22Rv1 (cell line): ENCODE data around the gene CNFN.

Source experiments
- ZFX ChIP-seq: fragments of 450-650 bp; IDR thresholded peaks from 2 replicates; pipeline ENCODE4 v1.6.1; 2017; ENCODE audit warnings: antibody characterized with exemption, borderline replicate concordance
- TF ChIP-seq, protein P1 (sequence below): fragments of 450-650 bp; IDR thresholded peaks from 2 replicates; pipeline ENCODE4 v1.5.1; 2017; ENCODE audit warnings: mild to moderate bottlenecking

DNA sequence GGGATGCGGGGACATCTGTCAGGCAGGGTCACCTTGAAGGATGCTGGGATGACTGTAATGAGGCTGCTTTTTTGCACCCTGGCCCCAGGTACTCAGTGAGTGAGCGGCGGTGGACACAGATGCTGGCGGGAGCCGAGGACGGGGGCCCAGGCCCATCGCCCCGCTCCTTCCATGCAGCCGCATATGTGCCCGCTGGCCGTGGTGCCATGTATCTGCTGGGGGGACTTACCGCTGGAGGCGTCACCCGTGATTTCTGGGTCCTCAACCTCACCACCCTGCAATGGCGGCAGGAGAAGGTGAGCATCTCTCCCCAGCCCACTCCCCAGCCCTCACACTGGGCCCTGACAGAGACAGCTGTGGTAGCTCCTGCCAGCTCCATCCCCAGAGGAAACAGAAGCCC is 33.4 kb downstream of the CNFN start:
- TF ChIP-seq, protein P1, sequence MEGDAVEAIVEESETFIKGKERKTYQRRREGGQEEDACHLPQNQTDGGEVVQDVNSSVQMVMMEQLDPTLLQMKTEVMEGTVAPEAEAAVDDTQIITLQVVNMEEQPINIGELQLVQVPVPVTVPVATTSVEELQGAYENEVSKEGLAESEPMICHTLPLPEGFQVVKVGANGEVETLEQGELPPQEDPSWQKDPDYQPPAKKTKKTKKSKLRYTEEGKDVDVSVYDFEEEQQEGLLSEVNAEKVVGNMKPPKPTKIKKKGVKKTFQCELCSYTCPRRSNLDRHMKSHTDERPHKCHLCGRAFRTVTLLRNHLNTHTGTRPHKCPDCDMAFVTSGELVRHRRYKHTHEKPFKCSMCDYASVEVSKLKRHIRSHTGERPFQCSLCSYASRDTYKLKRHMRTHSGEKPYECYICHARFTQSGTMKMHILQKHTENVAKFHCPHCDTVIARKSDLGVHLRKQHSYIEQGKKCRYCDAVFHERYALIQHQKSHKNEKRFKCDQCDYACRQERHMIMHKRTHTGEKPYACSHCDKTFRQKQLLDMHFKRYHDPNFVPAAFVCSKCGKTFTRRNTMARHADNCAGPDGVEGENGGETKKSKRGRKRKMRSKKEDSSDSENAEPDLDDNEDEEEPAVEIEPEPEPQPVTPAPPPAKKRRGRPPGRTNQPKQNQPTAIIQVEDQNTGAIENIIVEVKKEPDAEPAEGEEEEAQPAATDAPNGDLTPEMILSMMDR, result no peak
- no peak for TF ChIP-seq ZFX
